Panc1 (cell line): ENCODE data around the gene ACIN1.

Source experiments
- CTCF ChIP-seq: fragments of 450-650 bp; IDR thresholded peaks from 2 replicates; pipeline ENCODE4 v1.5.1; 2017; ENCODE audit warnings: mild to moderate bottlenecking
- POLR2AphosphoS5 ChIP-seq: IDR thresholded peaks from 2 replicates; pipeline ENCODE4 v1.6.1; 2012; ENCODE audit warnings: mild to moderate bottlenecking, low read depth, low read length, moderate library complexity
- REST ChIP-seq, 2 experiments: IDR thresholded peaks; 2 replicates each; pipeline ENCODE4 v1.6.1; 2011 to 2012; ENCODE audit warnings: low read depth in 2 of 2, control low read depth in 1 of 2, low read length in 1 of 2, mild to moderate bottlenecking in 1 of 2, moderate library complexity in 1 of 2; ENCODE audit not compliant: insufficient read depth in 1 of 2
- SIN3A ChIP-seq: IDR thresholded peaks from 2 replicates; pipeline ENCODE4 v1.6.1; 2012; ENCODE audit warnings: low read depth, mild to moderate bottlenecking, low read length, moderate library complexity, borderline replicate concordance; ENCODE audit not compliant: insufficient read depth
- TCF7L2 ChIP-seq: IDR thresholded peaks from 2 replicates; pipeline ENCODE4 v1.6.1; 2011; ENCODE audit warnings: mild to moderate bottlenecking, low read depth, low read length, inconsistent platforms

GRCh38 chr14:23115039-23115731 is 20.2 kb upstream of the ACIN1 start:
- TF ChIP-seq REST (IDR thresholded peaks at IDR 0.05; ENCODE audit: insufficient read depth in 1 of 2, low read depth in 2 of 2, low read length in 1 of 2) (no peak), POLR2AphosphoS5 (no peak), CTCF (no peak), SIN3A (no peak), TCF7L2 (no peak)
